Activated T-cell treated with anti-CD3 and anti-CD28 coated beads for 48 hours (primary cell): ENCODE data around the gene AHRR.
"Not testable (repeated sequence)": the region's sequence is repeated elsewhere in the genome, so short reads cannot be mapped to it uniquely, and the experiment has no call there.

Experiments used
- DNase-seq: peaks from one replicate; pipeline ENCODE4 v3.0.0-alpha.2; 2020; ENCODE audit warnings: low read depth

Gene AHRR

DNA sequence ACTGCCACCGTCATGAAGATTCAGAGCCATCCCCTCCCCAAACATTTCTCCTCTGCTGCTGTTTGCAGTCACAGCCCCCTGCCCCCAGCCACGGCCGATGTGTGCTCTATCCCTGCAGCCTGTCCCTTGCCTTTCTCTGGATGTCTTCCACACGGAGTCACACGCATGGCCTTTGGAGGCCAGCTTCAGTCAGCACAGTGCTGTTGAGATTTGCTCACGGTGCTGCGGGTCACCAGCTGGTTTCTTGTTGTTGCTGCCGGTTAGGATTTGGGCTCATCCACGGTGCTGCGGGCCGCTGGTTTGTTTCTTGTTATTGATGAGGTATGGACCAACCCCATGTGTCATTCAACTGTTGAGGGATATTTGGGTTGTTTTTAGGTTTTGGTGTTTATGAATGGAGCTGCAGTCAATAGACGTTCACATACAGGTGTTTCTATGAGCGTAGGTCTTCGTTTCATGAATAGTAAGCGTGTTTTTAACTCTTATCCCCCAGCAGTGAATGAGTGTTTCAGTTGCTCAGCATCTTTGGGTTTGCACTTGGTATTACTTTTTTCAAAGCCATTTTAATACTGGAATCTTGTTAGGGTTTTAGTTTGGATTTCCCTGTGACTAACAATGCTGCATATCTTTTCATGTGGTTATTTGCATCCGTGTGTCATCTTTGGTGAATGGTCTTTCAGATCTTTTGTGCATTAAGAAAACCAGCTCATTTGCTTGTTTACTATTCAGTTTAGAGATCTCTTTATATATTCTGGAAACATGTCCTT, 57.6 kb downstream of the AHRR start:
- no peak for DNase-seq

DNA sequence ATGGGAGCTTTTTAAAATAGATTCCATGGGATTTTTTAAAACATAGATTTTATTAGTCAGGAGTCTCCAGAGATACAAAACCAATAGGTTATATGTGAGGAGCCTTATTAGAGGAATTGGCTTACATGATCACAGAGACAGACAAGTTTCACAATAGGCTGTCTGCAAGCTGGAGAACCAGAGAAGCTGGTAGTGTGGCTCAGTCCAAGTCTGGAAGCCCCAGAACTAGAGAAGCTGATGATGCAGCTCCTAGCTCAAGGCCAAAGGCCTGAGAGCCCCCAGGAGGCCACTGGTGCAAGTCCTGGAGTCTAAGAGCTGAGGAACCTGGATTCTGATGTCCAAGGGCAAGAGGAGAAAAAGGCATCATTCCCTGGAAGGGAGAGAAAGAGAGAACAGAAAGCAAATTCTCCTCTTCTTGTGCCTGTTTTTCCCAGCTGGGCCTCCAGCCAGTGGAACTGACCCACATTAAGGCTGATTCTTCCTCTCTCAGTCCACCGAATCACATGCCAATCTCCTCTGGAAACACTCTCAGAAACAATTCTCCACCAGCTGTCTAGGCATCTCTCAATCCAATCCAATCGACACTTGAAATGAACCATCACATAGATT, 59.3 kb downstream of the AHRR start:
- no peak for DNase-seq

DNA sequence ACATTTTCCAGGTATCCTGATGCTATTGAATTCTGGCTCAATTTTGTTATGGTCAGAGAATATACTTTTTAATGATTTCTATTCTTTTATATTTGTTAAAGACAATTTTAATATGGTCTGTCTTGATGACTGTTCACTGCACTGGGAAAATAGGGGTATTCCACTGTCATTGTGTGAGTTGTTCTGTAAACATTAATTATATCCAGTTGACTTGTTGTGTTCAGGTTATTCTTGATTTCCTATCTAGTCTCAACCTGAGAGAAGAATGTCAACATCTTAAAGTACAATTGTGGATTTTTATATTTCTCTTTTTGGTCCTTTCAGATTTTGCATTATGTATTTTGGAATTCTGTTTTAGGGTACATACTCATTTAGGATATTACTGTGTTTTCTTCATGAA, 61.6 kb downstream of the AHRR start:
- DNase-seq: no peak

DNA sequence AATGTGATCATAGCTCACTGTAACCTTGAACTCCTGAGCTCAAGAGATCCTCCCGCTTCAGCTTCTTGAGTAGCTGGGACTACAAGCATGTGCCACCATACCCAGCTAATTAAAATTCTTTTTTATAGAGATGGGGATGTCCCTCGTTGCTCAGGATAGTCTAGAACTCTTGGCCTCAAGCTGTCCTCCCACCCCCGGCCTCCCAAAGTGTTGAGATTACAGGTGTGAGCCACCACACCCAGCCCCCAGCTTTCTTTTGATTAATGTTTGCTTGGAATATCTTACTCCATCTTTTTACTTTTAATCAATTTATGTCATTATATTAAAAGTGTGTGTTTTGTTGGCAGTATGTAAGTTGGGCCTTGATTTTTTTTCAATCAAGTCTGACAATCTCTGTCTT, 62.1 kb downstream of the AHRR start:
- DNase-seq: no peak

DNA sequence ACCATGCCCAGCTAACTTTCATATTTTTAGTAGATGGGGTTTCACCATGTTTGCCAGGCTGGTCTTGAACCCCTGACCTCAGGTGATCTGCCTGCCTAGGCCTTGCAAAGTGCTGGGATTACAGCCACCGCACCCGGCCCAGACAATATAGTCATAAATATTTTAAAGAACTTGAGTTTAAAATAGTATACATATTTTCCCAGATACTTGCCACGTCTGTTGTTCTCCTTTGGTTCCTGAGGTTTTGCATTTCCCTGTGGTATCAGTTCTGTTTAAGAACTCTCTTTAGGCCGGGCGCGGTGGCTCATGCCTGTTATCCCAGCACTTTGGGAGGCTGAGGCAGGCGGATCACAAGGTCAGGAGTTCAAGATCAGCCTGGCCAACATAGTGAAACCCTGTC, 63.1 kb downstream of the AHRR start:
- not testable (repeated sequence) for DNase-seq

DNA sequence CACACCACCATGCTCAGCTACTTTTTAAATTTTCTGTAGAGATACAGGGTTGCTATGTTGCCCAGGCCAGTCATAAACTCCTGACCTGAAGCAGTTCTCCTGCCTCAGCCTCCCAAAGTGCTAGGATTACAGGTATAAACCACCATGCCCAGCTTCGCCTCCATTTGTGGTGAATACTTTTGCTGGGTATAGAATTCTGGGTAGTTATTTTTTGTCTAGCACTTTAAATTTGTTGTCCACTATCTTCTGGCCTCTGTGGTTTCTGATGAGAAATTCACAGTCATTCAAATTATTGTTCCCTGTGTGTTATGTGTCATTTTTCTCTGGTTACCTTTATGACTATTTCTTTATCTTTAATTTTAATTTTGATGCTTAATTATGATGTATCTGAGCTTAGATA, 63.8 kb downstream of the AHRR start:
- no peak for DNase-seq

DNA sequence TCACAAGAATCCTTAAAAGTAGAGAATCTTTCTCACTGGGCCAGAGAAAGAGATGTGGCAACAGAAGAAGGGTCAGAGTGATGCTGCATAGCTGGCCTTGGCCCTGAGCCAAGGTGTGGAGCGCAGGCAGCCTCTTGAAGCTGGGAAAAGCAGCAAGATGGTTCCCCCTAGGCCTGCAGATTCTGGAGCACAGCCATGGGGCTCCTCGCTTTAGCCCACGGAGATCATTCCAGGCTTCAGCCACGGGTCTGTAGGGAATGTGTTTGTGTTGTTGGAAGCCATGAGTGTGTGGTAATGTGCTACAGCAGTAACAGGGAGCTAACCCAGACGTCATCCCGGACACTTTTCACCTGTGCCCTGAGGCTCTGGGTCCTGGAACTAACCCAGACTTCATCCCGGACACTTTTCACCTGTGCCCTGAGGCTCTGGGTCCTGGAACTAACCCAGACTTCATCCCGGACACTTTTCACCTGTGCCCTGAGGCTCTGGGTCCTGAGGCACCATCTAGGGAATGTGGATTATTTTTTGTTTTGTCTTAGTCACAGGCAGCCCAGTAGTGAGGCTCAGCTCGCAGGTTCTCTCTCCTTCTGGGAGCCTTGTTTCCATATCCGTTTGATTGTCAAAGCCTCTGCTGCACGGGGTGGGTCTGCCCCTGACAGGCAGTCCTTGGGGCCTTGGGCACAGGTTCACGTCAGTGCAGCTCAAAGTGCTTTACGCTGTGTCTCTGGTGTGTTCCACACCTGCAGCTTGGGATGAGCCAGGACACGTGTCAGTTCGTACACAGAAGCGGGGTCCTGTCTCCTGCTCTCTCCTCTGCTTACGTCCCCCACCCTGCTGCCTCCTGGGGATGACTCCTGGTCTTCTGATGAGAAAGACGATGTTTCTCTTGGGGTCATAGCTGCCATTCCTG, 65.2 kb downstream of the AHRR start:
- no peak for DNase-seq

DNA sequence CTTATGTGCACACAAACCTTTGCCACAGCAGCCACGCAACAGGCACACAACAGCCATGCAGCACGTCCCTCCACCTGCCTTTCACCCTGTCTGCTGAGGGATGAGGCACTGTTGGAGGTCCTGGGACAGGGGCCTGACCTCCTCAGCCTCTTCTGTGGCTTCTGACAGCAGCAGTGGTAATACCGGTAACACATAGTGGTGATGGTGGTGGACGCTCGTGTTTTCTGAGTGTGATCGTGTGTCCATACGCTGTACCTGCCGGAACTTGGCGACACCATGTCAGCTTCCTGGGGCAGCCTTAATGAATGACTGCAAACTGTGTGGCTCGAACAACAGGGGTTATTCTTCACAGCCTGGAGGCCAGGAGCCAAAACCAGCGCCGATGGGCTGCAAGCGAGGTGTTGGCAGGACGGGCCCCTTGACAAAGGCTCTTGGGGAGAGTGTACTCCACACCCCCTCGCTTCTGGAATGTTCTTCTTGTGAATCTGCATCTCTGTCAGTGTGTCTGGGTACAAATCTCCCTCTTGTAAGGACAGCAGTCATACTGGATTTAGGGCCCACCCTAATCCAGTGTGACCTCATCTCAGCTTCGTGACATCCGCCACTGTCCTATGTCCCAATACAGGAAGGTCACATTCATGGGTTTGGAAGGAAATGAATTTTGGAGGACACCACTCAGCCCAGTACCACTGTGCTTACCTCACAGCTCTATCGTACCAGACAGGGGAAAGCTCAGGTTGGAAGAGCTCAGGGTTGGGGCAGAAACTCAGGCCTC, 66.2 kb downstream of the AHRR start:
- no peak for DNase-seq

DNA sequence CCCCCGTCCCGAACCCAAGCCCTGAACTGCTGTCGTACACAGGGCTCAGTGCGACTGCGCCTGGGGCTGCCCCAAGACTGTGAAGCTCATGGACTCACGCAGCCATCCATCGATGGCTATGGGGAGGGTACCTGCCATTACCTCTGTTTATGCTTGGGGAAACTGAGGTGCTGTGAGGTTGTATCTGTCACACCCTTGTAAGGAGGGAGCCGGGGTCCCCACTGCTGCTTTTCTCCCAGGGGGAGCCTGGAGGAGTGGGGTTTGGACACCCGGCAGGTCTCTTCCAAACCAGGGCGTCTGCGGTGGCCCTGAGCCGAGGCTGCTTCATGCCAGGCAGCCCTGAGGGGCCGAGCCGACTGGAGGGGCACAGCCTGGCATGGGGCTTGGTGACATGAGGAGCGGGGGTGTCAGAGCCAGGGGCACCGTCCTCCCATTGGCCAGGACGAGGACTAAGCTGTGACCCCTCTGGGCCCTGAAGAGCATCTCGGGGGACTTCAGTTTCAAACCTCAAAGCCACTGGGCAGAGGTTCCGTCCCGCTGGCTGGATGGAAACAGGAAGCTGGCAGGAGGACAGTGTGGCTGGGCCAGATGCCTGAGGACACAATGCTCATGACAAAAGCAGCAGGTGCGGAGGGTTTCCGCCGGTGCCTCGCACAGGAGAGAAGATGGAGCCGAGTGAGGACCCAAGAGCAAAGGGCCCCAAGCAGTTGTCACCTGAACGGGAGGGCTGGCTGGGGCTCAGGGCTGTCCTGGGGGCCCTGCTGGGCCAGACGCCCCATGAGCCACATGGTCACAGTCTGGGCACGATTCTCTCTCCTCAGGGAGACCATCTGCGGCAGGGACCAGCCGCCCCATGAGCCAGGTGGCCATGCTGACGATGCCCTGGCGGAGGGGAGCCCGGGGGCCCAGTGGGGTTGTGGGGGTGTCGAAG, 67.0 kb downstream of the AHRR start:
- DNase-seq: no peak

DNA sequence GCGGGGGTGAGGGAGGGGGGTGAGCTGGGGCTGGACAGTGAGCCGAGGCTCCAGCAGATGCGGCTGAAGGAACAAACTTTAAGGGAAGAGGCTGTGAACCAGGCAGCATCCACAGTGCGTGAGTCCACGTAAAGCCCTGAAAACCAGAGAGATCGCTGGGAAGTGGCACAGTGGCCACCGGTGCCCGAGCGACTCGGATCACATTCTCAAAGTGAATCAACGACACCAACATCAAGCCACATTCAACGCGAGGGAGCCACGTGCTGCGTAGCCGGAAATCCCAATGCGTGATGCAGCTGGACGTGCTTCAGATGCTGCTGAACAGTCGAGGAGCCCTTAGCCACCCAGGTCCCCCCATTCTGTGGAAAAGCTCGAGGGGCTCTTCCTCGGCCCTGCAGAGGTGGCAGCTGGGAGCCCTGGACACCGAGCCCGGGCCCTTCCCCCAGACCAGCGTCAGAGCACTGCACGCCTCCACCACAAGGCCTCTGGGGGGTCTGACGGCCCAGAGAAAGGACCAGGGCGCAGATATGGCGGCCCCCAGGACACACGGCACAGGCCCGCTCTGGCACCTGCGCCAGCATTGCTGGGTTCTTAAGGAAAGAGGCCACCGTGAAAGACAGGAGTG, 67.8 kb downstream of the AHRR start:
- no peak for DNase-seq

DNA sequence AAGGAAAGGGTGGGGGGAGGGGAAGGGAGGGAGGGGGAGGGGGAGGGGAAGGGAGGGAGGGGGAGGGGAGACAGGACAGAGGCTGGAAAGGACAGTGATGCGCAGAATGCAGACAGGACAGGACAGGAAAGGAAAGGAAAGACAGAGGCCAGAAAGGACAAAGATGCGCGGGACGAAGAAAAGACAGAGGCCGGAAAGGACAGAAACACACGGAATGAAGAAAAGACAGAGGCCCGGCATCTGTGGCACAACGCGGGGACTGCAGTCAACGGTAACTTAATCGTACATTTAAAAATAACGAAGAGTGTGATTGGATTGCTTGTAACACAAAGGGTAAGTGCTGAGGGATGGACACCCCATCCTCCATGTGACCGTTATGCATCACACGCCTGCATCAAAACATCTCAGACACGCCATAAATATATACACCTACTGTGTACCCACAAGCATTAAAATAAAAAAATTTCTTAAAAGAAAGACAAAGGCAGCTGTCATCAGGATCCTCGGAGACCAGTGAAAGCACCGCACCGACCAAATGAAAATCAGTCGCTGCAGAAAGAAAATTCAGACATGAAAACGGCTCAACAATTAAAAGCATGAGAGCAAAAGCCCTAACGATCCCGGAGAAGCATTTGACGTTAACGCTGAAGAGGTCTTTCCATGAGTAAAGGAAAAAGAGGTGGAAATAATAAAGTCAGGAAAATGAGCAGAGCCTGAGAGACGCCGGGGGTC, 68.5 kb downstream of the AHRR start:
- DNase-seq: no peak

DNA sequence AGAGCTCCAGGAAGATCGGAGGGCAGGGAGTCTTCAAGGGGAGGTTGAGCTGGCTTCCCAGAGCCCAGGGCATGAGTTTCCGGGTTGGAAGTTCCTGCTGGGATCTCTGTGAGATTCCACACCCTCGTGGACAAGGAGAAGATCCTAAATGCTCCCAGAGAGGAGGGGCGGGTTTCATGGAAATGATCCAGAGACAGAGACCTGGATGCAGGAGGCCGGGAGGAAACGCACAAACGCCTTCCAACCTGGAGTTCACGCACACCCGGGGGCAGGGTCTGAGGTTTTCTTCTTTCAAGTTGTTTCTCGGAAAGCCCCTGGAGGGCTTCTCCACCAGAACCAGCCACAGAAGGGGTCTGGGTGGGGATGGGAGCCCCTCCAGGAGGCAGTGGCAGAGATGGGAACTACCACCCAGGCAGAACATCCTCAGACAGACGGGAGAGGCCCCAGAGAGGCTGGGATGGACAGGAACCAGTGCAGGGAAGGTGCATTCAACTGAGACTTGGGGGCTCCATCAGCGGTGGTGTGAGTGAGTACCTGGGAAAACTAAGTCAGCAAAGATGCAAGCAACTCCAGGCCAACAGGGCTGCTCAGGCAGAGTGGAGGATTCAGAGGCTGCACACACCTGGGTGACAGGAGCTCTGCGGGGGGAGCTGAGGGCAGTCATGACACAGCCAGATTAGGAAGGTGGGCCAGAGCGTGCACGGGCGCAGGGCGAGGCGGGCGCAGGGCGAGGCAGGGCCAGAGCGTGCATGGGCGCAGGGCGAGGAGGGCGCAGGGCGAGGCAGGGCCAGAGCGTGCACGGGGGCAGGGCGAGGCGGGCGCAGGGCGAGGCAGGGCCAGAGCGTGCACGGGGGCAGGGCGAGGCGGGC, 69.3 kb downstream of the AHRR start:
- no peak for DNase-seq

DNA sequence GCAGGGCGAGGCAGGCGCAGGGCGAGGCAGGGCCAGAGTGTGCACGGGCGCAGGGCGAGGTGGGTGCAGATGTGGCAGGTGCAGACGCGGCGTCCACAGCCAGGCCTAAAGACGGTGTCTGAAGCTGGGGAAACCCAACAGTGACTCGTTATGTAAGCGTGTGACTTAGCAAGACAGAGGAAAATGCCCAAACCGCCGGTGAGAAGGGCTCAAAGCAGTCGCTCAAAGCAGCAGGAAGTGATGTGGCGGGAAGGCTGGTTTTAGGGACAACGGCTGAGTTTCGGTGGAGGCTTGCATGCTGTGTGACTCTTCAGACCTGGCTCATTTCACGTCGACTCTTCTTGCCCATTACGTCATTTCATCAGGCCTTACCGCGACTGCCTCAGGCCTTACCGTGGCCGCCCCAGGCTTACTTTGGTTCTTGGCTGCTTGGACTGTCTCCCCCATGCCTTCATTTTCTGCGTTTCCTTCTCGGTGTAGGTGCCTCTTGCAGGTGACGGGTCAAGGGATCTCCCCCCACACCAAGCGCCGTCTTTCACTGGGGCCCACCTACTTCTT, 71.0 kb downstream of the AHRR start:
- peak; percentile 79 for DNase-seq

DNA sequence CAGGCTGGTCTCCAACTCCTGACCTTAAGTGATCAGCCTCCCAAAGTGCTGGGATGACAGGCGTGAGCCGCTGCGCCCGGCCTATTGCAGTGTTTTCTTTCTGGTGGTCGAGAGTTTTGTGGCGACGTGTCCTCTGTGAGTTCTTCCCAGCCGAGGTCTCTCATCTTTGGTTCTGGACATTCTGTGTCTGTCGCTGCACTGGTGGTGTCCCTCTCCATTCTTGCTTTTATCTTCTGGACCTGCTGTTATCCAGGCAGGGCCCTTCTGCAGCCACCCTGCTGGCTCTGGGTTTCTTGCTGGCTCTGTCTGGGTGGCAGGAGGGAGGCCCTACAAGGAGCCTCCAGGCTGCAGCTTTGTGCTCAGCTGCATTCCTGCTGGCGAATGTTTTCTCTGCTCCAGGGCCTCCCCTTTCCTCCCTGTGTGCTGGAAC, 72.3 kb downstream of the AHRR start:
- no peak for DNase-seq

DNA sequence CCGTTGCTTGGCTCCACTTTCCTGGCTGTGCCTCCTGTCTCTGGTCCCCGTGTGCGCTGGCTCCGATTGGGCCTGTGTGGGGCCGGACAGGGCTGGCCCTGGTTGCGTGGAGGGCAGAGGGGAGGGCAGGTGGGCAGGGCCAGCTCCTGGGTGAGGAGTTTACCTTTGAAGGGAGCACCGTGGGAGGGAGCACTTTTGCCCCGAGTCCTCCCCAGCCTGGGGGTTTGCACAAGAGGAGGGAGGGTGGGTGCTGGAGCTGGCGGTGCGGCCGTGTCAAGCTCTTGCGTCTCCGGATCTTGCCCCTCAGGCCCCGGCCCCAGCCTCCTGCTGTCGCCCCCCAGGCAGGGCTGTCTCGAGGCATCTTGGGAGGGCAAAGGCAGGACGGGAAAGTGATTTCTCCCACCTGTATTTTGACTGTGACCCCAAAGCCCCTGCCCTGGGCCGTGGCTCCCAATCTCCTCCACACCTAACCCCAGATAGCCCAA, 73.2 kb downstream of the AHRR start:
- no peak for DNase-seq

DNA sequence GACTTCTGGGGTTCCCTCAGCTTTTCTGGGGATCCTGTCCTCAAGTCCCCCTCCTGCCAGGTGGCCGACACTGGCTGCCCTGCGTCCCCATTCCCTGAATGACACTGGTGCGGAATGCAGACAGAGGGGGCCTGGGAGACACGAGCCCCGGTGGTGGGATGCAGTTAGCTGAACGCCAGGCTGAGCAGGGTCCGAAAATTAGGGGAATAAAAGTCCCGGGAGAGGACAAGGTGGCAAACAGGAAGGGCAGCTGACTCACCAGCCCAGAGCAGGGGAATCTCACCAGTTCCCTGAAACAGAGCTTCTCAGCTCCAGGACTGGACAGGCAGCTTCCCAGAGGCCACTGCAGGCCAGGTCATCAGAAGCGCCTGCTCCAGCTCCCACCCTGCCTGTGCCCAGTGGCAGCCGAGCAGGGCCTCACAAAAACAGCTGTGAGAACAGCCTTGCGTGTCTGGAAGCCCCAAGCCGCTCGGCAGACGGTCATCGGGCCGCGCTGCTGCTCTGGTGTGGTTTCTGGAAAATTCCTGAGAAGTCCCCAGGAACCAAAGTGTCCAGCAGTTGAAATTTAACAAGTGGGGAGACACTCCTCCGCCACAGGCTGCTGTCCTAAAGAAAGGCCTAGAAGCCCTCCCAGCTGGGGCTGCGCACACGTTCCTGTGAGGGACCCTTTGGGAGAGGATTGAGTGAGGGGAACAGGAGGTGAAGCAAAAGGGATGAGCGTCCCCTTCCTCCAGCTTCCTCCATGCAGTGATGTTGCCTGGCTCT, 73.8 kb downstream of the AHRR start:
- DNase-seq: no peak

DNA sequence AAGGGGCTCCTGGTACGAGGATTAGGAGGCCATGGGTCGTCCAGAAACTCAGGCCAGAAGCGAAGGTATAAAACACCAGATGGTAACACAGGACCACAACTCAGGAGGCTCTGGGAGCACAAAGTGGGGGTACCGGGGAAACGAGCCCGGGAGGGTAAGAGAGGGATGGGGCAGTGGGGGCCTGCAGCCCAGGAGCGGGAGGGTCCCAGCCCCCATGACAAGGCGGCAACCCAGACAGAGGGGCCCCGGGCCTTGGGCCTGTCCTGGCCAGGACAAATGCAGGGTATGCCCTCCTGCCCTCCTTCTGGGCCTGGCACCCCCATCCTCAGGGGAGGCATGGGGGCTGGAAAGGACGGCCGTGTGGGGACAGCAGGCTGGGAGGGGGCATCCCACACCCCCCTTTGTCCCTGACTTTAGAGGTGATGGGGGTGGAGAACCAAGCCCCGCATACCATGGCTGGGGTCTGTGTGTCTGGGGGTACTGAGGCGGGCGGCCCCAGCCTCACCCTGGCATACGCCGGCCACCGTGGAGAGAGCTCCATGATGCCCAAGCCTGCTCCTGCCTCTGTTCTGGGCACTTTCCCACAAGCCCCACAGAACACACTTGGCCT, 74.5 kb downstream of the AHRR start:
- DNase-seq: no peak
